Sigmoid colon (tissue), 7 donors: ENCODE measurements around the gene RBCK1. TPM values are rescaled to one million over a fixed set of nuclear protein-coding genes. Genes with fewer than 3 reads are reported as not detected.

ENCODE experiments used
- DNase-seq: peaks from one replicate; pipeline ENCODE4 v3.0.0-alpha.2; 2019
- H3K27ac ChIP-seq, 4 donors: fragments of 200-600 bp; sonication (generic); one replicate each; pipeline ENCODE4 v1.5.1; 2016 to 2019; ENCODE audit warnings: mild to moderate bottlenecking in 1 of 4
- H3K27me3 ChIP-seq, 3 donors: fragments of 200-600 bp; sonication (generic); one replicate each; pipeline ENCODE4 v1.5.1; 2019; ENCODE audit warnings: mild to moderate bottlenecking in 1 of 3
- H3K36me3 ChIP-seq, 4 donors: fragments of 200-600 bp; sonication (generic); one replicate each; pipeline ENCODE4 v1.5.1; 2016 to 2019
- H3K4me1 ChIP-seq, 4 donors: fragments of 200-600 bp; sonication (generic); one replicate each; pipeline ENCODE4 v1.5.1; 2017 to 2019
- H3K4me3 ChIP-seq, 4 donors: fragments of 200-600 bp; sonication (generic); one replicate each; pipeline ENCODE4 v1.5.1; 2017 to 2019; ENCODE audit warnings: mild to moderate bottlenecking in 2 of 4, moderate library complexity in 1 of 4
- H3K9me3 ChIP-seq, 4 donors: fragments of 200-600 bp in 3 of 4; sonication (generic) in 3 of 4; one replicate each; pipeline versions ENCODE4 v1.5.1 to v1.6.1; 2013 to 2019
- EP300 ChIP-seq, 4 donors: sonication (generic); formaldehyde crosslinking; IDR thresholded peaks; one replicate each; pipeline ENCODE4 v1.6.1; 2017; ENCODE audit warnings: antibody characterized with exemption in 4 of 4
- POLR2A ChIP-seq, 2 donors: fragments of 450-650 bp; IDR thresholded peaks; one replicate each; pipeline ENCODE4 v1.6.1; 2016; ENCODE audit warnings: antibody characterized with exemption in 2 of 2, mild to moderate bottlenecking in 2 of 2, moderate library complexity in 2 of 2
- POLR2AphosphoS5 ChIP-seq, 4 donors: sonication (generic); formaldehyde crosslinking; IDR thresholded peaks; one replicate each; pipeline ENCODE4 v1.6.1; 2017; ENCODE audit warnings: antibody characterized with exemption in 4 of 4
- WGBS, 2 donors: extraction: QIAGEN DNeasy Blood & Tissue Kit; methylation state at CpG; one replicate each; pipeline ENCODE4 v1.1.7; 2013; 5-methylcytosine and 5-hydroxymethylcytosine counted together
- intact Hi-C: fragments of 100-400 bp; cut with DNase I; formaldehyde crosslinking; loops from one replicate; pipeline ENCODE4 v1.15.1; 2023
- polyA plus RNA-seq, 3 donors: library from polyadenylated mRNA; stranded (reverse); fragments of 200-250 nt; gene quantifications; one replicate each; pipeline ENCODE4 v1.2.3, GENCODE V29; 2013
- total RNA-seq, 4 donors: library from RNA; depleted of rRNA; stranded (reverse); fragments of >200 nt; gene quantifications; one replicate each; pipeline ENCODE4 v1.1.0, GENCODE V29; 2016
- TF ChIP-seq, protein P1 (sequence below), 4 experiments: fragments of 450-650 bp in 3 of 4; fragments of 200-600 bp in 1 of 4; IDR thresholded peaks; one replicate each; pipeline ENCODE4 v1.5.1; 2016 to 2019; ENCODE audit warnings: antibody characterized with exemption in 4 of 4, mild to moderate bottlenecking in 3 of 4, moderate library complexity in 2 of 4
- donor health status: healthy with polysubstance abuse.
- donor health status: Bipolar disorder and iron deficiency.
- donor health status: healthy.

RBCK1 gene
- total and polyA plus RNA-seq, 7 donors, result 60.7 to 197 (median 77.5) TPM

DNA sequence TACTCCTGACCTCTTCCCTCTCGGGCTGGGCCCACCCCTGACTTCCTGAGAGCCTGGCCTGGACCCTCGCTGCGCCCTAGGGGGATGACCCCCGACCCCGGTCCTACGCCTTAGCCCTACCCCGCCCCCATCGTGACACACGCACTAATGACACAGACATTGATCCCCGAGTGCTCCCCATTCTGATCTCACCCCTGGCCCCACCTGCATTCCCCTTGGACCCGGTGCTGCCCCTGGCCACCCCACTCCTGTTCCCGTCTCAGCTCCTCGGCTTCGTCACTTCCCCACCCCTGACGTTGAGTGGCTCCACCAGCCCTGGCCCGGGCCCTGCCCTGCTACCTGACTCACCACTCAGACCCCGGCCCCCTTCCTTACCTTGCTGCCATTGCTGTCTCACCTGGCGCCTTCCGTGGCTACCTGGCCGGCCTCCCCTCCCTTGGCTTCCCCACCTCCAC, 12.1 kb downstream of the RBCK1 start:
- TF ChIP-seq POLR2AphosphoS5 (IDR thresholded peaks at IDR 0.05), result no peak
- DNase-seq, result no peak
- no peaks in the 10 kb centered on the region for H3K27me3 ChIP-seq
- peaks cover 15 to 89% (median 48%) of the 10 kb centered on the region in 4 donors for H3K36me3 ChIP-seq
- intact Hi-C loops, result no loop called here
- H3K4me1 ChIP-seq, result no peaks in the 10 kb centered on the region
- no peak overlapping the region for H3K27ac ChIP-seq
- WGBS, 2 donors, result 33 to 89% methylated on average over 20 of the region's 20 CpGs
- no peak overlapping the region for H3K4me3 ChIP-seq
- H3K9me3 ChIP-seq, result no peaks in the 10 kb centered on the region

GRCh38 chr20:420721-421574, 12.8 kb downstream of the RBCK1 start:
- DNase-seq, result no peak
- WGBS, 2 donors, result 57 to 86% methylated on average over 48 of the region's 49 CpGs
- Histone ChIP-seq H3K4me3 (no peak overlapping the region), H3K27me3 (no peaks in the 10 kb centered on the region), H3K36me3 (peaks cover 15 to 85% (median 45%) of the 10 kb centered on the region in 4 donors), H3K27ac (no peak overlapping the region), H3K9me3 (no peaks in the 10 kb centered on the region), H3K4me1 (no peaks in the 10 kb centered on the region)
- intact Hi-C loops, result no loop called here
- TF ChIP-seq, protein P1, sequence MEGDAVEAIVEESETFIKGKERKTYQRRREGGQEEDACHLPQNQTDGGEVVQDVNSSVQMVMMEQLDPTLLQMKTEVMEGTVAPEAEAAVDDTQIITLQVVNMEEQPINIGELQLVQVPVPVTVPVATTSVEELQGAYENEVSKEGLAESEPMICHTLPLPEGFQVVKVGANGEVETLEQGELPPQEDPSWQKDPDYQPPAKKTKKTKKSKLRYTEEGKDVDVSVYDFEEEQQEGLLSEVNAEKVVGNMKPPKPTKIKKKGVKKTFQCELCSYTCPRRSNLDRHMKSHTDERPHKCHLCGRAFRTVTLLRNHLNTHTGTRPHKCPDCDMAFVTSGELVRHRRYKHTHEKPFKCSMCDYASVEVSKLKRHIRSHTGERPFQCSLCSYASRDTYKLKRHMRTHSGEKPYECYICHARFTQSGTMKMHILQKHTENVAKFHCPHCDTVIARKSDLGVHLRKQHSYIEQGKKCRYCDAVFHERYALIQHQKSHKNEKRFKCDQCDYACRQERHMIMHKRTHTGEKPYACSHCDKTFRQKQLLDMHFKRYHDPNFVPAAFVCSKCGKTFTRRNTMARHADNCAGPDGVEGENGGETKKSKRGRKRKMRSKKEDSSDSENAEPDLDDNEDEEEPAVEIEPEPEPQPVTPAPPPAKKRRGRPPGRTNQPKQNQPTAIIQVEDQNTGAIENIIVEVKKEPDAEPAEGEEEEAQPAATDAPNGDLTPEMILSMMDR (IDR thresholded peaks at IDR 0.05), result no peak

DNA sequence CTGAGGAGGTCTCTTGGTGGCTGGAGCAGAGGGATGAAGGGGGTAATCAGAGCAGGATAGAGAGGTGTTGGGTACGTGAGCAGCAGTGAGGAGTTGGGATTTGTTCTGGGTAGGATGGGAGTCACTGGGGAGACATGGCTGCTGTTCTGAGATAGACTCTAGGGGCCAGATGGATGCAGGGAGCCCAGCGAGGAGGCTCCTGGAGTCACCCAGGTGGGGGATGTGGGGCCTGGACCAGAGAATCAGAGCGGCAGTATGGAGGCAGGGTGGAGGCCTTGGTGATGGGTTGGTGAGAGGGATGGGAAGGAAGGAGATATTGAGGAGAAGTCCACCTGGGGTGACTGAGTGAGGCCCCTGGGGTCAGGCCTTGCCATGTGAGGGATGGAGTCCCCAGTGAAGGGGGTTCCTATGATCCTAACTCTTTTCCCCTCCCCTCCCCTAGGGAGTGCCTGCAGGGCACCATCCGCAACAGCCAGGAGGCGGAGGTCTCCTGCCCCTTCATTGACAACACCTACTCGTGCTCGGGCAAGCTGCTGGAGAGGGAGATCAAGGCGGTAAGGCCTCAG, 13.7 kb downstream of the RBCK1 start:
- no peak overlapping the region for H3K27ac ChIP-seq
- WGBS, 2 donors, result 97 to 98% methylated on average over 8 of the region's 8 CpGs
- H3K9me3 ChIP-seq, result no peaks in the 10 kb centered on the region
- H3K4me1 ChIP-seq, result no peaks in the 10 kb centered on the region
- TF ChIP-seq, protein P1 (IDR thresholded peaks at IDR 0.05), result no peak
- TF ChIP-seq POLR2AphosphoS5 (IDR thresholded peaks at IDR 0.05), result no peak
- no peak for TF ChIP-seq POLR2A (IDR thresholded peaks at IDR 0.05)
- no peak for TF ChIP-seq EP300 (IDR thresholded peaks at IDR 0.05)
- intact Hi-C loops, result no loop called here
- H3K4me3 ChIP-seq, result no peak overlapping the region
- no peak for DNase-seq
- no peaks in the 10 kb centered on the region for H3K27me3 ChIP-seq
- H3K36me3 ChIP-seq, result peaks cover 15 to 84% (median 45%) of the 10 kb centered on the region in 4 donors

- TF ChIP-seq, protein P1 (IDR thresholded peaks at IDR 0.05), result no peak
- TF ChIP-seq POLR2A (IDR thresholded peaks at IDR 0.05) (no peak), POLR2AphosphoS5 (IDR thresholded peaks at IDR 0.05) (no peak), EP300 (IDR thresholded peaks at IDR 0.05) (no peak)
- intact Hi-C loops, result no loop called here
- DNase-seq, result no peak
- H3K9me3 ChIP-seq, result no peaks in the 10 kb centered on the region
- H3K4me3 ChIP-seq, result no peak overlapping the region
- H3K27me3 ChIP-seq, result no peaks in the 10 kb centered on the region
- H3K27ac ChIP-seq, result no peak overlapping the region
- no peaks in the 10 kb centered on the region for H3K4me1 ChIP-seq
- peaks cover 28 to 84% (median 45%) of the 10 kb centered on the region in 4 donors for H3K36me3 ChIP-seq
- WGBS, 2 donors, result 96 to 97% methylated on average over 2 of the region's 2 CpGs
Observed at GRCh38 chr20:426566-426965, 18.5 kb downstream of the RBCK1 start.

GRCh38 chr20:427401-427800, 19.3 kb downstream of the RBCK1 start:
- 91 to 92% methylated on average over 4 of the region's 4 CpGs for WGBS, 2 donors
- no peaks in the 10 kb centered on the region for H3K9me3 ChIP-seq
- H3K4me1 ChIP-seq, result no peaks in the 10 kb centered on the region
- H3K27ac ChIP-seq, result no peak overlapping the region
- no peaks in the 10 kb centered on the region for H3K27me3 ChIP-seq
- no peak overlapping the region for H3K4me3 ChIP-seq
- peaks cover 28 to 84% (median 41%) of the 10 kb centered on the region in 4 donors for H3K36me3 ChIP-seq
- intact Hi-C loops, result no loop called here
- DNase-seq, result no peak
- TF ChIP-seq, protein P1 (IDR thresholded peaks at IDR 0.05), result no peak
- TF ChIP-seq POLR2AphosphoS5 (IDR thresholded peaks at IDR 0.05) (no peak), EP300 (IDR thresholded peaks at IDR 0.05) (no peak), POLR2A (IDR thresholded peaks at IDR 0.05) (no peak)
